Mucosa of descending colon (tissue), 3 donors: ENCODE measurements around the gene ACSM2B. TPM values are rescaled to one million over a fixed set of nuclear protein-coding genes. Genes with fewer than 3 reads are reported as not detected.

ENCODE experiments used
- ATAC-seq: fragments of 200-7000 bp; cut with Tn5 transposase; one replicate; pipeline ENCODE4 v1.9.1; 2020; ENCODE audit warnings: mild to moderate bottlenecking, moderate library complexity
- DNase-seq, 3 donors: peaks; one replicate each; pipeline ENCODE4 v3.0.0-alpha.2; 2020
- H3K36me3 ChIP-seq: fragments of 200-600 bp; one replicate; pipeline ENCODE4 v1.8.0; 2021; ENCODE audit warnings: low read depth, mild to moderate bottlenecking
- H3K4me1 ChIP-seq: fragments of 200-600 bp; one replicate; pipeline ENCODE4 v1.8.0; 2021; ENCODE audit warnings: low read depth, mild to moderate bottlenecking
- H3K4me3 ChIP-seq: fragments of 200-600 bp; one replicate; pipeline ENCODE4 v1.8.0; 2021; ENCODE audit warnings: mild to moderate bottlenecking
- H3K9me3 ChIP-seq: fragments of 200-600 bp; one replicate; pipeline ENCODE4 v1.8.0; 2021; ENCODE audit warnings: mild to moderate bottlenecking
- intact Hi-C, 2 donors: fragments of 100-400 bp; cut with DNase I in 1 of 2; cut with micrococcal nuclease in 1 of 2; formaldehyde crosslinking; loops; one replicate each; pipeline versions ENCODE4 v1.11.0 to v1.11.1; 2022; cut with DNase I, micrococcal nuclease
- total RNA-seq, 3 donors: library from RNA; stranded (reverse); fragmentation: NEBNext Ultra II Directional in 2 of 3; extraction: Animal tissue kit (Norgen Biotek cat#: 25700) in 2 of 3; gene quantifications; one replicate each; pipeline versions ENCODE4 v1.2.1 to v1.2.4, GENCODE V29; 2021 to 2023
- TF ChIP-seq, protein P1 (sequence below): fragments of 200-600 bp; IDR thresholded peaks from one replicate; pipeline ENCODE4 v1.8.0; 2022; ENCODE audit warnings: antibody characterized with exemption, mild to moderate bottlenecking
- donor health status: DM: no; HTN: no; CAD: no; lungs with moderate emphysema.
- donor health status: DM: no; HTN: no; CAD: no.
- donor health status: DM: no; HTN: yes; CAD: no.

The ACSM2B gene
- total RNA-seq, 3 donors from 2014 or later = not detected

DNA sequence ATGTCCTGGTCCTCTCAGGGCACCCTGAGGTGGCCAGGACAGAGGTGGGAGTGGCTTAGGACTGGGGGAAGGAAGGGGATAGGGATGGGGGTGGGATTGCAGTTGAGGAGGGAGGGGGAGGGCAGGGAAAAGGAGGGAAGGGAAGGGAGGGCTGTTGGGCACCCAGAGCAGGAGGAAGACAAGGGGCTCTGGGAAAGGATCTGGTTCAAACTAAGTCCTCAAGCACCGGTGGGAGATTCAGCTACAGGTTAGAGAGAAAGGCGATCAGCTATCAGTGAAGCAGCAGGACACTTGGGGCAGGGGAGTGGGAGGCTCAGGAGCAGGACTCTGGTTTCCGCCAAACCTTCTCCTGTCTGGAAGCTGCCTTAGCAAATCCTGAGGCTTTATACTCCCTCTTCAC, 44.6 kb upstream of the ACSM2B start:
- H3K9me3 ChIP-seq = no peaks in the 10 kb centered on the region
- no peak for ATAC-seq
- H3K36me3 ChIP-seq = no peaks in the 10 kb centered on the region

DNA sequence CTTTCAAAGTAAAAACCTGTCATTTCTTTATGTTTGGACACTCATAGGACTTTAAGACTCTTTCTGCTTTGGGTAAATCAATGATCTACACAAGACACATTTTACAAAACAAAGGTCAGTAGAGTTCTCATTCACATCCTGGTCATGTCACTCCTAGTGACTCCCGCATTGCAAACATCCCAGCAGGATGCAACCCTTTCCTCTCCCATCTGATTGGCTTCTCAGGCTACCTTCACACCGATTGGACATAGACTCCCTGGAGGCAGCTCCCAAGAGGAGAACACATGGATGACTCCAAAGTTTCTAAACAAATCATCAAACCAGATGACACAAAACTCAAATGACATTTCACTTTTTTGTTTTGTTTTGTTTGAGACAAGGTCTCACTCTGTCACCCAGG, 43.8 kb upstream of the ACSM2B start:
- no peaks in the 10 kb centered on the region for H3K9me3 ChIP-seq
- no peaks in the 10 kb centered on the region for H3K4me1 ChIP-seq
- ATAC-seq (no peak), DNase-seq (no peak)
- no peak overlapping the region for H3K4me3 ChIP-seq
- intact Hi-C loops = no loop called here
- TF ChIP-seq, protein P1, sequence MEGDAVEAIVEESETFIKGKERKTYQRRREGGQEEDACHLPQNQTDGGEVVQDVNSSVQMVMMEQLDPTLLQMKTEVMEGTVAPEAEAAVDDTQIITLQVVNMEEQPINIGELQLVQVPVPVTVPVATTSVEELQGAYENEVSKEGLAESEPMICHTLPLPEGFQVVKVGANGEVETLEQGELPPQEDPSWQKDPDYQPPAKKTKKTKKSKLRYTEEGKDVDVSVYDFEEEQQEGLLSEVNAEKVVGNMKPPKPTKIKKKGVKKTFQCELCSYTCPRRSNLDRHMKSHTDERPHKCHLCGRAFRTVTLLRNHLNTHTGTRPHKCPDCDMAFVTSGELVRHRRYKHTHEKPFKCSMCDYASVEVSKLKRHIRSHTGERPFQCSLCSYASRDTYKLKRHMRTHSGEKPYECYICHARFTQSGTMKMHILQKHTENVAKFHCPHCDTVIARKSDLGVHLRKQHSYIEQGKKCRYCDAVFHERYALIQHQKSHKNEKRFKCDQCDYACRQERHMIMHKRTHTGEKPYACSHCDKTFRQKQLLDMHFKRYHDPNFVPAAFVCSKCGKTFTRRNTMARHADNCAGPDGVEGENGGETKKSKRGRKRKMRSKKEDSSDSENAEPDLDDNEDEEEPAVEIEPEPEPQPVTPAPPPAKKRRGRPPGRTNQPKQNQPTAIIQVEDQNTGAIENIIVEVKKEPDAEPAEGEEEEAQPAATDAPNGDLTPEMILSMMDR = no peak
- no peaks in the 10 kb centered on the region for H3K36me3 ChIP-seq

More for the DNA sequence above, 44.6 kb upstream of the ACSM2B start:
- no peak overlapping the region for H3K4me3 ChIP-seq
- H3K4me1 ChIP-seq = no peaks in the 10 kb centered on the region
- intact Hi-C loops = no loop called here
- DNase-seq = no peak
- TF ChIP-seq, protein P1 = no peak

DNA sequence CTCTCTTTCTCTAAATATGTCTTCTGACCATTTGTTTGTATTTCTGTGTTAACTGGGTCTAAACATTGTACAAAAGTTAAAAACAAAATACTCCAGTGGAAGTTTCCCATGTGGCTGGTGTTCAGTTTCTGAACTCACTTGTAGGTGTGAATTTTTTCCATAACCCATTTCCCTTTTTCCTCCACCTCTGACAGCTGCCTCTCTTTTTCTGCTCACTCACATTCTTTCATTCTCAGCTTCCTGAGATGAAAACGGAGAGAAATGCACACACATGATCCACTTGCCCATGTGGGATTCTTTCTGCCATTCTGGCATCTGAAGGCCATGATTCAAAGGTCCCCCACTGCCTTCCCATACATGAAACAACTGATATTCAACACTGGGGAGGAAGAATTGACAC, 41.1 kb upstream of the ACSM2B start:
- Histone ChIP-seq H3K36me3 (no peaks in the 10 kb centered on the region), H3K9me3 (no peaks in the 10 kb centered on the region), H3K4me1 (no peaks in the 10 kb centered on the region), H3K4me3 (no peak overlapping the region)
- TF ChIP-seq, protein P1 = no peak
- intact Hi-C loops = no loop called here
- no peak for ATAC-seq
- DNase-seq = no peak

DNA sequence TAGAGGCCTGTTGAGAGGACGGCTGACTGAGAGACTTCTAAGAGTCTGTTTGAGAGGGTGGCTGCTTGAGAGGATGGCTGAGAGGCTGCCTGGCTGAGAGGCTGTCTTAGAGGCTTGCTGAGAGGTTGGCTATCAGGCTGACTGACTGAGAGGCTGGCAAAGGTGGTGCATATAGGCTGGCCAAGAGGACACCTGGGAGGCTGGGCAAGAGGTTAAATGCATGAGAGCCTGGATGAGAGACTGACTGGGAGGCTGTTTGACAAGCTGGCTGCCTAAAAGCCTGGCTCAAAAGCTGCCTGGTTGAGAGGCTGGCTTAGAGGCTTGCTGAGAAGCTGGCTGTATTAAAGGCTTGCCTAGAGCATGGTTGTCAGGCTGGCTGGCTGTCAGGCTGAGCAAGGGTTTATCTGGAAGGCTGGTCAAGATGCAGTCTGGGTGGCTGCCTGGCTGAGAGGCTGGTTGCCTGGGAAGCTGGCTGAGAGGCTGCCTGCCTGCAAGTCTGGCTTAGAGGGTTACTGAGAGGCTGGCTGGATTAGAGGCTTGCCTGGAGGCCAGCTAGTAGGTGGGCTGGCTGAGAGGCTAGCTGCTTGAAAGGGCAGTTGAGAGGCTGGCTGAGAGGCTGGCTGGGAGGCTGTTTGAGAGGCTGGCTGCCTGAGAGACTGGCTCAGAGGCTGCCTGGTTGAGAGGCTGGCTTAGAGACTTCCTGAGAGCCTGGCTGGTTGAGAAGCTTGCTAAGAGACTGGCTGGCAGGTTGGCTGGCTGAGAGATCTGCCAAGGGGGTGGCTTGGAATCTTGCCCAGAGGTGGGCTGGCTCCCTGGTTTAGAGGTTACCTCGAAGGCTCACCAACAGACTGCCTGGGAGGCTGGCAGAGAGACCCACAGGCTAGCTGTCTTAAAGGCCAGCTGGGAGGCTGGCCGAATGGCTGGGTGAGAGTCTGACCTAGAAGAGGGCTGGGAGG, 38.3 kb upstream of the ACSM2B start:
- TF ChIP-seq, protein P1 = no peak
- DNase-seq (no peak), ATAC-seq (no peak)
- Histone ChIP-seq H3K4me1 (no peaks in the 10 kb centered on the region), H3K9me3 (no peaks in the 10 kb centered on the region), H3K36me3 (no peaks in the 10 kb centered on the region), H3K4me3 (no peak overlapping the region)
- intact Hi-C loops = no loop called here

DNA sequence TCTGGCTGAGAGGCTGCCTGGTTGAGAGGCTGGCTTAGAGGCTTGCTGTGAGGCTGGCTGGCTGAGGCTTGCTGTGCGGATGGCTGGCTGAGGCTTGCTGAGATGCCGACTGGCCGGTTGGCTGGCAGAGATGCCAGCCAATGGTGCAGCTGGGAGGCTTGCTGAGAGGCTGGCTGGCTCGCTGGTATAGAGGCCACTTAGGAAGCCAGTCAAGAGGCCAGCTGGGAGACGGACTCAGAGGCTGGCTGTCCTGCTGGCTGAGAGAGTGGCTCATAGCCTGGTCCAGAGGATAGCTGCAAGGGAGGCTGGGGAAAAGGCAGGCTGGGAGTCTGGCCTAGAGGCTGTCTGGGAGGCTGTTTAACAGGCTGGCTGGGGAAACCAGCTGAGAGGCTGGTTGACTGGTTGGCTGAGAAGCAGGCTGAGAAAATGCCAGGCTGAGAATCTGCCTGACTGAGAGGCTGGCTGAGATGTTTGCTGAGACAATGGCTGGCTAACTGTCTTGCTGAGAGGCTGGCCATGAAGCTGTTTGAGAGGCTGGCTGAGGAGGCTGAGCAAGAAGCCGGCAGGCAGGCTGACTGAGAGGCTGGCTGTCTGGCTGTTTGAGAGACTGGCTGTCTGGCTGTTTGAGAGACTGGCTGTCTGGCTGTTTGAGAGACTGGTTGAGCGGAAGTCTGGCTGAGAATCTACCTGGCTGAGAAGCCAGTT, 37.5 kb upstream of the ACSM2B start:
- no peak for DNase-seq

More for the DNA sequence above, 37.5 kb upstream of the ACSM2B start:
- no peaks in the 10 kb centered on the region for H3K4me1 ChIP-seq
- intact Hi-C loops = no loop called here
- H3K36me3 ChIP-seq = no peaks in the 10 kb centered on the region
- H3K4me3 ChIP-seq = no peak overlapping the region
- no peak for ATAC-seq
- TF ChIP-seq, protein P1 = no peak
- H3K9me3 ChIP-seq = no peaks in the 10 kb centered on the region
